K562 (cell line): Measurements from ENCODE around the gene SHISA4. TPM values are rescaled to one million over a fixed set of nuclear protein-coding genes. Genes with fewer than 3 reads are reported as not detected.

Experiments
- BCL6 ChIP-seq: fragments of 250-450 bp; sonication (Bioruptor Pico); IDR thresholded peaks from 2 replicates; pipeline ENCODE4 v1.4.0; 2020
- HDAC2 ChIP-seq: fragments of 450-650 bp; IDR thresholded peaks from 2 replicates; pipeline ENCODE4 v1.6.1; 2016; ENCODE audit warnings: mild to moderate bottlenecking
- MYNN ChIP-seq, 2 experiments: sonication (generic); formaldehyde crosslinking in 1 of 2; IDR thresholded peaks; 2 replicates each; pipeline versions ENCODE4 v1.5.0 to v1.6.1; 2016 to 2020; ENCODE audit warnings: antibody characterized with exemption in 1 of 2, missing genetic modification reagents in 1 of 2
- PML ChIP-seq: IDR thresholded peaks from 2 replicates; pipeline ENCODE4 v1.6.1; 2012; ENCODE audit warnings: low read length, inconsistent platforms
- POLR2G ChIP-seq: fragments of 200-400 bp; formaldehyde crosslinking; IDR thresholded peaks from 2 replicates; pipeline ENCODE4 v1.6.1; 2017; ENCODE audit warnings: low read depth, mild to moderate bottlenecking, antibody characterized with exemption, low read length, moderate library complexity
- POU5F1 ChIP-seq: fragments of 150-350 bp; IDR thresholded peaks from 2 replicates; pipeline ENCODE4 v1.6.1; 2014; ENCODE audit warnings: borderline replicate concordance, low read length, low read depth, mild to moderate bottlenecking; ENCODE audit not compliant: partially characterized antibody
- RBM25 ChIP-seq: fragments of 200-400 bp; formaldehyde crosslinking; IDR thresholded peaks from 2 replicates; pipeline ENCODE4 v1.6.1; 2018; ENCODE audit warnings: low read length, low read depth, moderate library complexity; ENCODE audit not compliant: severe bottlenecking
- SMARCE1 ChIP-seq: fragments of 450-650 bp; IDR thresholded peaks from 2 replicates; pipeline ENCODE4 v1.7.1; 2016; ENCODE audit warnings: mild to moderate bottlenecking
- SRSF1 ChIP-seq: fragments of 200-400 bp; formaldehyde crosslinking; IDR thresholded peaks from 2 replicates; pipeline ENCODE4 v1.6.1; 2017; ENCODE audit warnings: mild to moderate bottlenecking, low read depth, low read length, moderate library complexity
- THAP12 ChIP-seq: fragments of 250-450 bp; sonication (Bioruptor Pico); IDR thresholded peaks from 2 replicates; pipeline ENCODE4 v1.9.0; 2021; ENCODE audit warnings: mild to moderate bottlenecking, inconsistent platforms
- ZNF318 ChIP-seq, 2 experiments: fragments of 450-650 bp; IDR thresholded peaks; 2 replicates each; pipeline ENCODE4 v1.6.1; 2016; ENCODE audit warnings: mild to moderate bottlenecking in 2 of 2, borderline replicate concordance in 1 of 2, low read depth in 1 of 2, moderate library complexity in 1 of 2
- ZNF586 ChIP-seq: fragments of 450-650 bp; formaldehyde crosslinking; conservative IDR thresholded peaks from 2 replicates; pipeline ENCODE4 v1.4.0; 2020; ENCODE audit warnings: mild to moderate bottlenecking, moderate library complexity
- polyA plus RNA-seq, 8 experiments: library from polyadenylated mRNA; depleted of rRNA in 4 of 8; stranded (reverse) in 5 of 8; unstranded in 3 of 8; fragments of >200 nt; fragmentation: Nextera tagmentation in 2 of 8; fragmentation: Illumina TruSeq in 1 of 8; extraction: Ambion mirVana in 2 of 8; extraction: Trizol in 1 of 8; gene quantifications; 2 replicates each; pipeline versions ENCODE4 v1.2.1 to v1.2.3, GENCODE V29; 2011 to 2014; ENCODE audit warnings: inconsistent platforms in 1 of 8, missing spikeins in 1 of 8
- total RNA-seq, 7 experiments: library from RNA; depleted of rRNA in 6 of 7; stranded (reverse); fragments of >200 nt in 6 of 7; fragmentation: Illumina TruSeq in 2 of 7; extraction: Trizol in 2 of 7; gene quantifications; 2 replicates each; pipeline versions ENCODE4 v1.2.1 to v1.2.3, GENCODE V29; 2011 to 2021; ENCODE audit warnings: low replicate concordance in 1 of 7
- TF ChIP-seq, protein P1 (sequence below): fragments of 450-650 bp; conservative IDR thresholded peaks from 2 replicates; pipeline ENCODE4 v1.6.1; 2016; ENCODE audit warnings: missing genetic modification characterization, low read depth, mild to moderate bottlenecking, missing compliant biosample characterization, moderate library complexity
- TF ChIP-seq, protein P2 (sequence below): sonication (generic); formaldehyde crosslinking; IDR thresholded peaks from 2 replicates; pipeline ENCODE4 v1.8.0; 2022; ENCODE audit warnings: missing genetic modification reagents, mild to moderate bottlenecking, moderate library complexity, borderline replicate concordance

Gene SHISA4
- total and polyA plus RNA-seq, 9 of the 15 experiments (the other 6 are each of a cell fraction or from before 2014, with no cell fraction given), result 0.15 to 0.95 (median 0.68) TPM; not detected in 2

DNA sequence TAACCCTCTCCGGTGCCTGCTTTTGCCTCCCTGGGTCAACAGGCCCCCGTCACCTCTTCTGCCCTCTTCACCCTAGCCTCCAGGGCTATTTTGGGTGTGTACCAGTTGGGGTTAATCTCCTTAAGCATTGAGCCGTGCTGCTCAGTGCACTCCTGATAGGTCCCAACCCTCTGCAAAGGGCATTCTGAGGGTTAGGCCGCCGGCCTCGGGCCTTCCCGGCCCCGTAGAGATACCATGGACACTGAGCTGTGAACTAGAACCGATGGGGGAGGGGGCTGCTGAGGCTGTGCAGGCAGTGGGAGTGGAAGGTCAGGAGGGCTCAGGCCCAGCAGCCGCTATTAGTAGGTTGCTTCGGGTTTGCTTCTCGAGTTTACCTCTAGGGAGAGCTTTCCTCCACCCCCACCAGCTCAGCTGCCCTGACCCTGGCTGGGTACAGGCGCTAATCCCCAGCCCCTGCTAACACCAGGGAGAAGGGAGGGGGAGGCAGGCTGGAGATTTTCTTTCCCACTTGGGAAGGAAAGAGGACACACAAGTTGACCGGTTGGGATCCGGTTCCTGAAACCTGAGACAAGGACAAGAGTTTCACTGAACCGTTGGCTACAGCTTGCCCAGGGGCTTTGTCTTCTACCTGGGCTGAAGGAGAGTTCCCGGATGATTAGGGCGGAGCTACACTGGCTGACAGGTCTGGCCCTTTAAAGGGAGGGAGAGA lies 52.9 kb downstream of the SHISA4 start (continued):
- TF ChIP-seq, protein P1, sequence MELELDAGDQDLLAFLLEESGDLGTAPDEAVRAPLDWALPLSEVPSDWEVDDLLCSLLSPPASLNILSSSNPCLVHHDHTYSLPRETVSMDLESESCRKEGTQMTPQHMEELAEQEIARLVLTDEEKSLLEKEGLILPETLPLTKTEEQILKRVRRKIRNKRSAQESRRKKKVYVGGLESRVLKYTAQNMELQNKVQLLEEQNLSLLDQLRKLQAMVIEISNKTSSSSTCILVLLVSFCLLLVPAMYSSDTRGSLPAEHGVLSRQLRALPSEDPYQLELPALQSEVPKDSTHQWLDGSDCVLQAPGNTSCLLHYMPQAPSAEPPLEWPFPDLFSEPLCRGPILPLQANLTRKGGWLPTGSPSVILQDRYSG, result peak; percentile 84
- TF ChIP-seq ZNF586 (no peak), SRSF1 (no peak), RBM25 (no peak), POLR2G (peak; percentile 66), BCL6 (no peak), PML (peak; percentile 26; the same call in 1 of the 2 replicates), THAP12 (no peak), SMARCE1 (peak; percentile 63; the same call in 1 of the 2 replicates), MYNN (IDR thresholded peaks at IDR 0.05) (peak; percentile 64), MYNN (CRISPR knock-in tag; IDR thresholded peaks at IDR 0.05) (no peak), POU5F1 (no peak), ZNF318 (IDR thresholded peaks at IDR 0.05; ENCODE audit: borderline replicate concordance in 1 of 2, low read depth in 1 of 2) (no peak), HDAC2 (0 out of 2 replicates have a peak, but pooled peaks have one; percentile 12)
- TF ChIP-seq, protein P2, sequence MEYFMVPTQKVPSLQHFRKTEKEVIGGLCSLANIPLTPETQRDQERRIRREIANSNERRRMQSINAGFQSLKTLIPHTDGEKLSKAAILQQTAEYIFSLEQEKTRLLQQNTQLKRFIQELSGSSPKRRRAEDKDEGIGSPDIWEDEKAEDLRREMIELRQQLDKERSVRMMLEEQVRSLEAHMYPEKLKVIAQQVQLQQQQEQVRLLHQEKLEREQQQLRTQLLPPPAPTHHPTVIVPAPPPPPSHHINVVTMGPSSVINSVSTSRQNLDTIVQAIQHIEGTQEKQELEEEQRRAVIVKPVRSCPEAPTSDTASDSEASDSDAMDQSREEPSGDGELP (CRISPR knock-in tag), result peak; percentile 78
